ENCODE results near the gene GALNT18. TPM values are rescaled to one million over a fixed set of nuclear protein-coding genes. Genes with fewer than 3 reads are reported as not detected.

The GALNT18 gene
- total RNA-seq, 6 experiments from 2014 or later = 3.7 to 11.4 (median 7.8) TPM

- no peak overlapping the region for H3K4me3 ChIP-seq
- no peak overlapping the region for H3K27ac ChIP-seq
- DNase-seq (no peak), ATAC-seq (no peak)
- intact Hi-C loops (cut with DNase I) = no loop called here
- 93% methylated on average over 3 of the region's 5 CpGs for WGBS (ENCODE audit: insufficient coverage, low coverage, low lambda C conversion rate, missing lambda C conversion rate)
- H3K4me1 ChIP-seq = no peaks in the 10 kb centered on the region
- no peaks in the 10 kb centered on the region for H3K27me3 ChIP-seq
- TF ChIP-seq POLR2A (IDR thresholded peaks at IDR 0.05) = no peak
- no peaks in the 10 kb centered on the region for H3K9me3 ChIP-seq
- H3K36me3 ChIP-seq = no peaks in the 10 kb centered on the region
Measured at GRCh38 chr11:11458001-11458400, 163.8 kb downstream of the GALNT18 start.

GRCh38 chr11:11456866-11457265, 164.9 kb downstream of the GALNT18 start:
- H3K36me3 ChIP-seq = no peaks in the 10 kb centered on the region
- DNase-seq = no peak
- intact Hi-C loops (cut with DNase I) = no loop called here
- no peak overlapping the region for H3K4me3 ChIP-seq
- no peak overlapping the region for H3K27ac ChIP-seq
- no peak for TF ChIP-seq CTCF (IDR thresholded peaks at IDR 0.05)
- TF ChIP-seq POLR2A (IDR thresholded peaks at IDR 0.05) = no peak
- no peaks in the 10 kb centered on the region for H3K9me3 ChIP-seq
- WGBS (ENCODE audit: insufficient coverage, low coverage, low lambda C conversion rate, missing lambda C conversion rate) = 83% methylated on average over 1 of the region's 3 CpGs
- H3K27me3 ChIP-seq = no peaks in the 10 kb centered on the region
- H3K4me1 ChIP-seq = peaks cover 0 to 3% (median under 1%) of the 10 kb centered on the region in 4 donors
- ATAC-seq = no peak

- no peak overlapping the region for H3K4me3 ChIP-seq
- no peak overlapping the region for H3K27ac ChIP-seq
- no peaks in the 10 kb centered on the region for H3K27me3 ChIP-seq
- intact Hi-C loops (cut with DNase I) = no loop called here
- no peaks in the 10 kb centered on the region for H3K36me3 ChIP-seq
- peaks cover 0 to 16% (median 3%) of the 10 kb centered on the region in 4 donors for H3K4me1 ChIP-seq
- no peaks in the 10 kb centered on the region for H3K9me3 ChIP-seq
- TF ChIP-seq CTCF (IDR thresholded peaks at IDR 0.05) (no peak), POLR2A (IDR thresholded peaks at IDR 0.05) (no peak)
- ATAC-seq (no peak), DNase-seq (no peak)
- 50% methylated on average over 1 of the region's 3 CpGs for WGBS (ENCODE audit: insufficient coverage, low coverage, low lambda C conversion rate, missing lambda C conversion rate)
Measured at GRCh38 chr11:11454671-11455223, 167.1 kb downstream of the GALNT18 start.

DNA sequence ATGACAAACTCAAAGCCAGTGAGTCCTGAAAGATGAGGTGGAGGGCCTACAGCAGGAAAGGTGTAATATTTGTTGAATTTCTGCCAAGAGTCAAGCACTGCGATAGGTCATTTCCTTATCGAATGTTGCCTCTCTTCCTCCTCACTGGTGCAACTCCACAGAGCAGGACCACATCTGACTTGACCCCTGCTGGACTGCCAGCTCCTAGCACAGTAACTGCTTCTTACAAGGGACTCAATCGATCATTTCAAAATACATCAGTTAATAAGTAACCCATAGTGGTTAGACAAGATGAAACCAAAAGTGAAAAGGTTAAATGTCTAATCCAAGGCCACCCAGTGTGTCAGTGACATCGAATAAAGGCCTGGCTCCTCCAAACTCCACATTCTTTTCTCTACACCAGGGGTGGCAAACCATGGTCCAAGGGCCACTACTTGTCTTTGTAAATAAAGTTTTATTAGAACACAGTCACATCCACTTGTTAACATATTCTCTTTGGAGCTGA, 170.3 kb downstream of the GALNT18 start:
- no peaks in the 10 kb centered on the region for H3K27me3 ChIP-seq
- intact Hi-C loops (cut with DNase I) = no loop called here
- no peaks in the 10 kb centered on the region for H3K36me3 ChIP-seq
- WGBS (ENCODE audit: insufficient coverage, low coverage, low lambda C conversion rate, missing lambda C conversion rate) = 29% methylated on average over 4 of the region's 4 CpGs
- no peaks in the 10 kb centered on the region for H3K9me3 ChIP-seq
- DNase-seq (peak in 2 of 3 donors; percentile 58 to 71), ATAC-seq (peak; percentile 77 to 93 (median 82))
- TF ChIP-seq POLR2A (IDR thresholded peaks at IDR 0.05) (no peak), CTCF (IDR thresholded peaks at IDR 0.05) (peak in 2 of 4 donors; percentile 10 to 22)
- H3K4me1 ChIP-seq = peaks cover 0 to 19% (median 3%) of the 10 kb centered on the region in 4 donors
- H3K4me3 ChIP-seq = peak overlapping the region in 1 of 3 donors; percentile 0
- H3K27ac ChIP-seq = peak overlapping the region; percentile 21 to 38 (median 22)

DNA sequence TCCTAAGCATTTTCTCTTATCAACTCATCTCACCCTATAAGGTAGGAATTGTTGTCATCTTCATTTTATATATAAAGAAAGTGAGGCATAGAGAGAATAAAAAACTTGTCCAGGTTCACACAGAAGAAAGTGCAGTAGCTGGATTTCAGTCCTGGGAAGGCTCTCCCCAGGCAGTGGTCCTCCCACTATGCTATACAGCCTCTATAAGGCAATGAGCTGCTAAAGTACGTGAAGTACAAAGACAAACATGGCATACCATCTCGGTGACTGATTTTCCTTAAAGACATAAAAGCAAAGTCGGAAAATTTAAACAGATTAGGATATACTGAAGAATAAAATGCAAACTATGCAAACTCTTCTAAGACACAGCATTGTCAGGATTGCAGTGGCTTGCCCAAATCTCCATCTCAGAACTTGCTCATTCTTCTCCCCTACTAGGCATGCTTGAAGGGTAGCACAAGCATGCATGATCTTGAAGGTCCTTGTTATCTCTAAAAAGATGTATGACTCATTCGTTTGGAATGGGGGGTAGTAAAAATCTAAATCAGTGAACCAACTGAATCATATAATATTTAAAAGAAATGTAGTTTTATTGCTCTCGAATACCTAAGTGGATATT, 171.0 kb downstream of the GALNT18 start:
- intact Hi-C loops (cut with DNase I) = no loop called here
- no peak overlapping the region for H3K27ac ChIP-seq
- TF ChIP-seq POLR2A (IDR thresholded peaks at IDR 0.05) (no peak), CTCF (IDR thresholded peaks at IDR 0.05) (no peak)
- ATAC-seq (no peak), DNase-seq (no peak)
- WGBS (ENCODE audit: insufficient coverage, low coverage, low lambda C conversion rate, missing lambda C conversion rate) = 38% methylated on average over 5 of the region's 5 CpGs
- H3K36me3 ChIP-seq = no peaks in the 10 kb centered on the region
- peaks cover 0 to 24% (median 3%) of the 10 kb centered on the region in 4 donors for H3K4me1 ChIP-seq
- H3K27me3 ChIP-seq = no peaks in the 10 kb centered on the region
- no peak overlapping the region for H3K4me3 ChIP-seq
- H3K9me3 ChIP-seq = no peaks in the 10 kb centered on the region

Measured in right lobe of liver (tissue), 6 donors.